SKM-1 (cell line): Measurements from ENCODE around the gene GATD1.
A peak's percentile ranks its signal among the peaks of the same experiment; 100 is the strongest.

Source experiments
- DNase-seq: peaks from one replicate; lab custom pipeline; 2025; ENCODE audit not compliant: unreplicated experiment; lab: John Stamatoyannopoulos, UW

Gene GATD1

GRCh38 chr11:796565-797295, 19.4 kb upstream of the GATD1 start:
- no peak for DNase-seq

GRCh38 chr11:795634-796564, 18.6 kb upstream of the GATD1 start:
- DNase-seq, result peak; percentile 77

- DNase-seq, result no peak
These were observed 17.7 kb upstream of the GATD1 start for GRCh38 chr11:794766-795633.

- DNase-seq, result no peak
These were observed 16.9 kb upstream of the GATD1 start for GRCh38 chr11:794013-794765.

GRCh38 chr11:793556-793955, 16.3 kb upstream of the GATD1 start:
- DNase-seq, result no peak

- DNase-seq, result no peak
These were observed 15.6 kb upstream of the GATD1 start for GRCh38 chr11:792873-793272.

GRCh38 chr11:792535-792821, 15.2 kb upstream of the GATD1 start:
- DNase-seq, result no peak

GRCh38 chr11:791658-792534, 14.6 kb upstream of the GATD1 start:
- DNase-seq, result no peak

GRCh38 chr11:790721-791564, 13.7 kb upstream of the GATD1 start:
- DNase-seq, result no peak

- no peak for DNase-seq
These were observed 12.7 kb upstream of the GATD1 start, which contains the start of gene CEND1 for GRCh38 chr11:789943-790342. Gene CEND1, minus strand, starts transcription at chr11:790090. Its CDS starts 1,514 bp downstream, at chr11:788576.

GRCh38 chr11:788953-789940, 12.0 kb upstream of the GATD1 start:
- no peak for DNase-seq

GRCh38 chr11:788009-788640, 10.8 kb upstream of the GATD1 start:
- DNase-seq, result no peak

- no peak for DNase-seq
These were observed 9.9 kb upstream of the GATD1 start for GRCh38 chr11:787084-787675.

- DNase-seq, result no peak
These were observed 9.2 kb upstream of the GATD1 start for GRCh38 chr11:786235-787083.

- DNase-seq, result no peak
These were observed 6.3 kb upstream of the GATD1 start for GRCh38 chr11:783581-784015.
